ENCODE data around the gene MYOZ3. TPM values are rescaled to one million over a fixed set of nuclear protein-coding genes. Genes with fewer than 3 reads are reported as not detected.

Gene MYOZ3
- total RNA-seq, 1 donor from 2014 or later = not detected

GRCh38 chr5:150642991-150643710 lies 17.9 kb upstream of the MYOZ3 start:
- ATAC-seq = no peak

GRCh38 chr5:150644058-150644457 lies 17.0 kb upstream of the MYOZ3 start:
- no peak for ATAC-seq

- ATAC-seq = no peak
Measured at GRCh38 chr5:150644514-150644913, 16.5 kb upstream of the MYOZ3 start.

- ATAC-seq = no peak
Measured at GRCh38 chr5:150645070-150645700, 15.9 kb upstream of the MYOZ3 start.

GRCh38 chr5:150647275-150648251 lies 13.5 kb upstream of the MYOZ3 start:
- no peak for ATAC-seq

GRCh38 chr5:150648294-150649107 lies 12.6 kb upstream of the MYOZ3 start:
- no peak for ATAC-seq

- ATAC-seq = no peak
Measured at GRCh38 chr5:150649108-150650020, 11.7 kb upstream of the MYOZ3 start.

GRCh38 chr5:150650021-150651006 lies 10.7 kb upstream of the MYOZ3 start:
- ATAC-seq = no peak

- ATAC-seq = no peak
Measured at GRCh38 chr5:150651382-150651781, 9.7 kb upstream of the MYOZ3 start.

- ATAC-seq = no peak
Measured at GRCh38 chr5:150651924-150652671, 9.0 kb upstream of the MYOZ3 start.

GRCh38 chr5:150653145-150653761 lies 7.8 kb upstream of the MYOZ3 start:
- ATAC-seq = no peak

GRCh38 chr5:150653762-150654556 lies 7.1 kb upstream of the MYOZ3 start:
- no peak for ATAC-seq

- ATAC-seq = no peak
Measured at GRCh38 chr5:150655221-150655620, 5.8 kb upstream of the MYOZ3 start.

GRCh38 chr5:150656191-150657132 lies 4.6 kb upstream of the MYOZ3 start:
- peak; percentile 74 for ATAC-seq

- no peak for ATAC-seq
Measured at GRCh38 chr5:150658121-150658520, 2.9 kb upstream of the MYOZ3 start.

GRCh38 chr5:150658699-150659265 lies 2.3 kb upstream of the MYOZ3 start:
- no peak for ATAC-seq

All from esophagus mucosa (tissue), 1 donor.